Large intestine (tissue), 3 donors: ENCODE results near the gene ZNF213. TPM values are rescaled to one million over a fixed set of nuclear protein-coding genes. Genes with fewer than 3 reads are reported as not detected.

ENCODE experiments used
- DNase-seq, 2 donors: peaks; one replicate each; pipeline versions ENCODE4 v3.0.0 to v3.0.0-alpha.2; 2013
- H3K27ac ChIP-seq: one replicate; pipeline ENCODE4 v1.5.1; 2013; ENCODE audit warnings: low read length
- H3K27me3 ChIP-seq: 2 replicates; pipeline ENCODE4 v1.6.1; 2013; ENCODE audit warnings: low read length; ENCODE audit not compliant: control insufficient read depth, insufficient read depth
- H3K36me3 ChIP-seq: 2 replicates; pipeline ENCODE4 v1.6.1; 2013; ENCODE audit warnings: low read length; ENCODE audit not compliant: control insufficient read depth, insufficient read depth
- H3K4me1 ChIP-seq: one replicate; pipeline ENCODE4 v1.6.1; 2013; ENCODE audit warnings: low read length; ENCODE audit not compliant: control insufficient read depth, insufficient read depth
- H3K4me3 ChIP-seq: one replicate; pipeline ENCODE4 v1.5.1; 2013; ENCODE audit warnings: low read length
- H3K9me3 ChIP-seq: one replicate; pipeline ENCODE4 v1.6.1; 2013; ENCODE audit warnings: mild to moderate bottlenecking, low read depth, low read length, moderate library complexity; ENCODE audit not compliant: control insufficient read depth
- WGBS: methylation state at CpG from one replicate; pipeline ENCODE4 v1.1.5; 2013; ENCODE audit warnings: low lambda C conversion rate; ENCODE audit not compliant: insufficient coverage; 5-methylcytosine and 5-hydroxymethylcytosine counted together
- polyA plus RNA-seq: library from polyadenylated mRNA; unstranded; fragments of 120-200 nt; gene quantifications from one replicate; pipeline ENCODE4 v1.2.1, GENCODE V29; 2013

The ZNF213 gene
- polyA plus RNA-seq, 1 donor = 11.6 TPM

- no peak overlapping the region for H3K27ac ChIP-seq
- H3K4me3 ChIP-seq = no peak overlapping the region
- peaks cover 21% of the 10 kb centered on the region for H3K9me3 ChIP-seq
- peaks cover 28% of the 10 kb centered on the region for H3K4me1 ChIP-seq
- WGBS = 83% methylated on average over 1 of the region's 23 CpGs
- no peak for DNase-seq
- no peaks in the 10 kb centered on the region for H3K36me3 ChIP-seq
- peaks cover 99% of the 10 kb centered on the region for H3K27me3 ChIP-seq
Measured at GRCh38 chr16:3186946-3187690, 52.3 kb downstream of the ZNF213 start.

DNA sequence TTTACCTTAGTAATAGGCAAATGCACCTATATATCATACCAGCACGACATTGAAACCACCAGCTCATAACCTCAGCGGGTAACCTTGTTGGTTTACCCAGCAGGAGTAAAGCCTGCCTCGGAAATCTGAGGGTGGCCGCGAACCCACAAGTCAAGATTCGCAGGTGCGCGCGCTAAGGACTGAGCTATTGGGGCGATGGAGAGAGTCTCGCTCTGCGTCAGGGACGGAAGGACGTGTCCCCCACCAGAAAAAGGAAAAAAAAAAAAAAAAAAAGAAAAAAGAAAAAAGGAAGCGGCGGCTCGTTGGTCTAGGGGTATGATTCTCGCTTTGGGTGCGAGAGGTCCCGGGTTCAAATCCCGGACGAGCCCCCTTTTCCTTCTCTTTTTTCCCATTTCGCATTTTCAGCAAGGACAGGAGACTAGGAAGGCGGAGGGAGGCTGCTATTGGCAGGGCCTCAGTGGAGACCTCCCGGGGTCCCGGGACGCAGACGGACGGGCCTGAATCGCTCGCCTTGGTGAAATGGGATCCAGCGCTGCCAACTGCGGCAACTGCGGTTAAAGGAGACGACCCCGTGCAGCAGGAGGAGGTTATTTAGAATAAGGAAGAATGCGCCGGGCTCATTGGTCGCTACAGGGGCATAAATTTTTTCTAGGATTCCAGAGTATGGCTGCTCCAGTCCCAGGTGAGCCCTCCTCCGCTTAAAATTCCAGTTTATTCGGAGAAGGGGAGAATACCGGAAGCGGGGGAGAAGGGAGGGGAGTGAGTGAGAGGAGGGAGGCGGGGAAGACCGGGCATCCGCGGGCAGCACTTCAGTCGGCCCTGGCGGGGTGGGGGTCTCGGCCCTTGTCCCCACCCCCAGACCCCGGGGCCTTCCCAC lies 53.2 kb downstream of the ZNF213 start, which contains the start of gene OR1F1:
OR1F1 (plus strand) TSS at position 407 of the 877 bp plus-strand sequence.
- 0% methylated on average over 4 of the region's 51 CpGs for whole genome bisulfite sequencing
- peak in 1 of 2 donors; percentile 34 for DNase-seq
- Histone ChIP-seq H3K4me3 (peak within 1 kb of the TSS; percentile 26), H3K36me3 (no peaks in the 10 kb centered on the region), H3K27ac (no peak within 1 kb of the TSS), H3K4me1 (peaks cover 22% of the 10 kb centered on the region), H3K9me3 (peaks cover 24% of the 10 kb centered on the region), H3K27me3 (peaks cover 99% of the 10 kb centered on the region)

DNA sequence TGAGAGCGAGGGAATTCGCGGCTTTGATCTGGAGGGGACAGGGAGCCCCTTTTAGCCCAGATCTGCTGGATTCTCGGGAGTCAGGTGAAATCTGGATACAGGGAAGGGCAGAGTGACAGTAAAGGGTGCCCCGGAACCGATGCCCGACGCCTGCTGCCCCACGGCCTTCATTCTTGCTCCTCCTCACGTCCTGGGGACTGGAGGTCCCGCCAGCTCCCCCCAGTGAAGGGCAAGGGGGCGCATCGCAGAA lies 53.8 kb downstream of the ZNF213 start:
- no CpG with 5 or more reads among the region's 13 CpGs for WGBS
- Histone ChIP-seq H3K27me3 (peaks cover 99% of the 10 kb centered on the region), H3K9me3 (peaks cover 25% of the 10 kb centered on the region), H3K4me3 (peak overlapping the region; percentile 26), H3K36me3 (no peaks in the 10 kb centered on the region), H3K4me1 (peaks cover 17% of the 10 kb centered on the region), H3K27ac (no peak overlapping the region)
- no peak for DNase-seq

- peaks cover 14% of the 10 kb centered on the region for H3K4me1 ChIP-seq
- peak overlapping the region; percentile 26 for H3K4me3 ChIP-seq
- H3K36me3 ChIP-seq = no peaks in the 10 kb centered on the region
- H3K27ac ChIP-seq = no peak overlapping the region
- H3K9me3 ChIP-seq = peaks cover 25% of the 10 kb centered on the region
- H3K27me3 ChIP-seq = peaks cover 99% of the 10 kb centered on the region
- DNase-seq = peak in 1 of 2 donors; percentile 30
- no CpG with 5 or more reads among the region's 61 CpGs for WGBS
Measured at GRCh38 chr16:3188925-3189825, 54.3 kb downstream of the ZNF213 start.

- H3K4me3 ChIP-seq = no peak overlapping the region
- H3K4me1 ChIP-seq = peaks cover 14% of the 10 kb centered on the region
- no peak overlapping the region for H3K27ac ChIP-seq
- H3K27me3 ChIP-seq = peaks cover 99% of the 10 kb centered on the region
- WGBS = 0% methylated on average over 1 of the region's 11 CpGs
- DNase-seq = no peak
- no peaks in the 10 kb centered on the region for H3K36me3 ChIP-seq
- peaks cover 25% of the 10 kb centered on the region for H3K9me3 ChIP-seq
Measured at GRCh38 chr16:3189869-3190268, 55.0 kb downstream of the ZNF213 start.

- Histone ChIP-seq H3K36me3 (no peaks in the 10 kb centered on the region), H3K9me3 (peaks cover 25% of the 10 kb centered on the region), H3K27me3 (peaks cover 97% of the 10 kb centered on the region), H3K4me1 (peaks cover 14% of the 10 kb centered on the region), H3K4me3 (no peak overlapping the region), H3K27ac (no peak overlapping the region)
- DNase-seq = peak in 1 of 2 donors; percentile 21
- WGBS = no CpG with 5 or more reads among the region's 16 CpGs
Measured at GRCh38 chr16:3190949-3191353, 56.1 kb downstream of the ZNF213 start.

Other genes starting within 250 kb of the ZNF213 start
- 22.0 TPM for gene FLYWCH1, start 223.1 kb upstream of the ZNF213 start, polyA plus RNA-seq
- 0.66 TPM for gene KREMEN2, start 170.8 kb upstream of the ZNF213 start, polyA plus RNA-seq
- gene PAQR4, start 165.7 kb upstream of the ZNF213 start, polyA plus RNA-seq = 16.4 TPM
- gene PKMYT1, start 154.6 kb upstream of the ZNF213 start, polyA plus RNA-seq = 11.0 TPM
- 5.2 TPM for gene CLDN9, start 122.1 kb upstream of the ZNF213 start, polyA plus RNA-seq
- 26.0 TPM for gene CLDN6, start 116.8 kb upstream of the ZNF213 start, polyA plus RNA-seq
- 48.4 TPM for gene TNFRSF12A, start 114.7 kb upstream of the ZNF213 start, polyA plus RNA-seq
- gene HCFC1R1, start 111.1 kb upstream of the ZNF213 start, polyA plus RNA-seq = 57.8 TPM
- 46.7 TPM for gene THOC6, start 111.0 kb upstream of the ZNF213 start, polyA plus RNA-seq
- gene BICDL2, start 98.1 kb upstream of the ZNF213 start, polyA plus RNA-seq = 14.0 TPM
- gene MMP25, start 88.5 kb upstream of the ZNF213 start, polyA plus RNA-seq = 4.3 TPM
- 174 TPM for gene IL32, start 69.4 kb upstream of the ZNF213 start, polyA plus RNA-seq
- 0.66 TPM for gene ZSCAN10, start 35.7 kb upstream of the ZNF213 start, polyA plus RNA-seq
- 12.8 TPM for gene ZNF205, start 22.4 kb upstream of the ZNF213 start, polyA plus RNA-seq
- gene OR1F1, start 53.2 kb downstream of the ZNF213 start, polyA plus RNA-seq = not detected
- gene ZNF200, start 100.1 kb downstream of the ZNF213 start, polyA plus RNA-seq = 10.8 TPM
- gene MEFV, start 121.6 kb downstream of the ZNF213 start, polyA plus RNA-seq = 0.45 TPM
- 42.8 TPM for gene ZNF263, start 148.5 kb downstream of the ZNF213 start, polyA plus RNA-seq
- 10.7 TPM for gene TIGD7, start 170.4 kb downstream of the ZNF213 start, polyA plus RNA-seq
- 40.6 TPM for gene ZNF75A, start 170.5 kb downstream of the ZNF213 start, polyA plus RNA-seq
- 0.31 TPM for gene OR2C1, start 220.9 kb downstream of the ZNF213 start, polyA plus RNA-seq